ENCODE measurements around the gene NHLH1.

Gene NHLH1

DNA sequence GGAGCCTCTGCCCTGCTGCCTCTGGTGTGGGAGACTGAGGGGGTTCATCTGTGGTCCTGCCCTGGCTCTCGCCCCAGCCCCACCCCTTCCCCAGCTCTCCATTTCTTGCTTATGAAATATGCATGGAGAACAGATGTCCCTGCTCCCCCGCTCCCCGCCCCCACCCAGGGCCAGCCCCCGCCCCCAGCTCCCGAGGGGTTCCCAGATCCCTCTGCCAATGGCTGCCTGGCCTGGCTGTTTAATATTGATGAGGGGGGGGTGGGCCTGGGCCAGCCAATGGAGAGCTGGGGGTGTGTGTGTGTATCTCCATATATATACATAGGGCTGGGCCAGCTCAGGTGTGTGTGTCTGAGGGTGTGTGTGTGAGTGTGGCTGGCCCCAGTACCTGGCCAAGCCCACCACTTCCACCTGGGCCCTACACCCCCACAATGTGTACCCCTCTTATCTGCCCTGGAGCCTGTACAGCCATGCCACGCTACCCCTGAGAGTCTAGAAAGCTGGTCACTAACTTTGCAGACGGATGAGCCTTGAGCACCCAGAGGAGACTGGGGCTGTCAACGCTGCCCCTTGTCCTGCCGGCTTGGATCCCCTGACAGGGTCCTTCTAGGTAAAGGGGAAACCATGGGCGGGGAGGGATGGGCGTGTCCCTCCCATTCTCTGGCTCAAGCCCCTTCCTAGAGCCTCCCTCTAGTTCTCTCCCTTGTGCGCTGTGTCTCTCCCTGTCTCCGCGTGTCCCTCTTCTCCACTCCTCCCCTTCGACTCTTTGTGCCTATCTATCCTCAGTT is at the start of gene NHLH1:
NHLH1 (plus strand) TSS at position 341 of the 785 bp plus-strand sequence. CDS start 3,661 bp downstream, outside the sequence.
- no peak for DNase-seq (ENCODE audit: low spot score)

- no peak for DNase-seq (ENCODE audit: low spot score)
These were observed 44.0 kb upstream of the NHLH1 start for GRCh38 chr1:160322831-160323230.

GRCh38 chr1:160325252-160325651 is 41.6 kb upstream of the NHLH1 start:
- no peak for DNase-seq (ENCODE audit: low spot score)

DNA sequence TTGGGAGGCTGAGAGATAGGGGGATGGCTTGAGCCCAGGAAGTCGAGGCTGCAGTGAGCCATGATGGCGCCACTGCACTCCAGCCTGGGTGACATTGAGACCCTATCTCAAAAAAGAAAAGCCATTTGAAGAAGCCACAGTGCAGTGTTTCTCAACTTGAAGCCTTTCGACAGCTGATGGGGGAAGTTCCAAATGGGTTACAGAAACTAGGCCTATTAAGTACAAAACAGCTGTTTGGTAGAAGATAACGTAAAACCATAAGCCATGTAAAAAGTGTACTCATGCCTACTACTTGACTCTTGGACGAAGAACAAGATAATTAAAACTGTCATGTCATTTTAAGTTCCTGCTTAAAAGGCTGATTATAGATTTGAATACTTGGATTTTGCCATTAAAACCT is 40.5 kb upstream of the NHLH1 start:
- DNase-seq (ENCODE audit: low spot score): no peak

GRCh38 chr1:160328184-160328583 is 38.7 kb upstream of the NHLH1 start:
- DNase-seq (ENCODE audit: low spot score): no peak

GRCh38 chr1:160330119-160330518 is 36.8 kb upstream of the NHLH1 start:
- no peak for DNase-seq (ENCODE audit: low spot score)

DNA sequence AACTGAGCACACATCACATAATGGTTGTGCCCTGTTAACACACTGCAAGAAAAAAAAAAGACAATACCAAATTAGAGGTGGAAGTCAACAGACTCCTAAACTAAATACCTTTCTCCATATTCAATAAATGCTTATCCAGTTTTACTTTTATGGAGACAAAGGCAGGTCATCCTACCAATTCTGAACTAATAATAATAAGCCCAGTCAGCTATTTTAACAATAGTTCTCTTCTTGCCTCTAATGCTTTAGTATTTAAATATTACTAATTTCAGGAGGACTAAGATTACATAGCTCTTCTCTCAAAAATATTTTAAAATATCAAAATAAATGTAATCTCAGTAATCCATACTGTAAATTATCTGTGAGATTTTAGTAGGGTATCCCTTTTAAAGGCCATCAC is 34.4 kb upstream of the NHLH1 start:
- no peak for DNase-seq (ENCODE audit: low spot score)

DNA sequence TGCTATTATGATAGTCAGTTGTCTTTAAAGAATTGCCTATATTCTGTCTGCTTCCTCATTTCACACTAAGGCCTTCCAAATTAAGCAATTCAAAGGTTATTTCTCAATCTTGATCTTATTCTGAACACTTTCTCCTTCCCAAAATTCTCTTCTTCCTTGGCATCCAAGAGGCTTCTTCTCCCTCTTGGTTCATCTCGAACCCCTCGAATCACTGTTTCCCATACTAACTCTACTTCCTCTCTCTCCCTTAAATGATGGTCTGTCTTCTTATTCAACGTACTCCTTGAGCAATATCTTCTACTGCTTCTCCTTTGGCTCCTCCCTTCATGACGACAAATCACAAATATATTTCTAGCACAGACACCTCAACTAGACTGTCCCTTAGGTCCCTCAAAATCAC is 28.3 kb upstream of the NHLH1 start:
- no peak for DNase-seq (ENCODE audit: low spot score)

DNA sequence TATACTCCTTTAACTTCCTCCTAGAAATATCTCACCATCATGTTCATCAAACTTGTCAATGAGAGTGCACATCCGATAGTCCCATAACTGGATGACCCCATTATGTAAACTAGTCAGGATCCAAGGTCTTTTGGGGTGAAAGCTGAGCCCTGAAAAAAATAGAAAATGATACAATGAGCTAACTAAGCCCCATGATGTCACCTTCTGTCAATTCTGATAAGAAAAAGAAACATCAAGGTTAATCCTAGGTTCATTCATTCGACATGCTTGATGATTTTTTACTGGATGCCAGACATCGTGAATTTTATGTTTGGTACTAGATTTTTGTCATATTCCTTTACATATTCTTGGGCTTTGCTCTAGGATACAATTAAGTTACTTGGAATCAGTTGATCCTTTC is 26.7 kb upstream of the NHLH1 start:
- DNase-seq (ENCODE audit: low spot score): no peak

- no peak for DNase-seq (ENCODE audit: low spot score)
These were observed 26.0 kb upstream of the NHLH1 start for GRCh38 chr1:160340866-160341265.

- peak; percentile 10 for DNase-seq (ENCODE audit: low spot score)
These were observed 24.3 kb upstream of the NHLH1 start for GRCh38 chr1:160342526-160342925.

DNA sequence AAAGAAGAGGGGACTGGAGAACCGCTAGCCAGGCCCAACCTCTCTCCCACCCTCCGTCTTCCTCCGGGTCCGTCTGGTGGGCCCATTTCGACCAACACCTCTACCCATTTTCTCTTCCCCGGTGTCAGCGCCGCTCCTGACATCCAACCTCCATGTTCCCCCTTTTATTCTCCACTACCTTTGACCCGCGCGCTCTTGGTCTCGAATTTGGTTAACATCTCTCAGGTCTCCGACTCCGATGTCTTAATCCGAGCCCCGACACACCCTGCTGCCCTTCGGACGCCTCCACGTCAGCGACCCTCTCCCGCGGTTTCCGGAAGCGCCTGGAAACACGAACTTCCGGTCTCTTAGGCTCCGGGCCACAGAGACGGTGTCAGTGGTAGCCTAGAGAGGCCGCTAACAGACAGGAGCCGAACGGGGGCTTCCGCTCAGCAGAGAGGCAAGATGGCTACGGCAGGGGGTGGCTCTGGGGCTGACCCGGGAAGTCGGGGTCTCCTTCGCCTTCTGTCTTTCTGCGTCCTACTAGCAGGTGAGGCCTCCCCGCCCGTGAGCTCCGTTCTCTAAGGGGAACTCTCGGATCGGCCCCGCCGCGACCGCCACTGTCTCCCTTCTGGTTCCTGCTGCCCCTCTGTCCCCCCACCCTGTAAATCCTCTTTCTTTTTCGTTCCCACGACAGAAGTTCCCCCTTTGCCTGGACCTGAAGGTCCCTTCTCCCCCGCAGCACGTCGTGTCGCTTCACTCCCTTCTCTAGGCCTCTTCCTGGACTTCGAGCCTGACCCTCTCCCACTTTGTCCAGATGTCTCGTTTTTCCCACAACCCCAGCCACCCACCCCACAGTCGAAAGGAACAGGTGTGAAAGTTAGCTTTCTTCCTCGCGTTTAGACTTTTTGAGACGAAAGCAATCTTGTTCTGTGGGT is 23.7 kb upstream of the NHLH1 start, which contains the start of the genes COPA and NCSTN:
COPA (minus strand) TSS at position 298 of the 917 bp plus-strand sequence; CDS start at position 218, 80 bp downstream.
NCSTN (plus strand) TSS at position 431 of the 917 bp plus-strand sequence; CDS start at position 445, 14 bp downstream.
- peak; percentile 92 for DNase-seq (ENCODE audit: low spot score)

DNA sequence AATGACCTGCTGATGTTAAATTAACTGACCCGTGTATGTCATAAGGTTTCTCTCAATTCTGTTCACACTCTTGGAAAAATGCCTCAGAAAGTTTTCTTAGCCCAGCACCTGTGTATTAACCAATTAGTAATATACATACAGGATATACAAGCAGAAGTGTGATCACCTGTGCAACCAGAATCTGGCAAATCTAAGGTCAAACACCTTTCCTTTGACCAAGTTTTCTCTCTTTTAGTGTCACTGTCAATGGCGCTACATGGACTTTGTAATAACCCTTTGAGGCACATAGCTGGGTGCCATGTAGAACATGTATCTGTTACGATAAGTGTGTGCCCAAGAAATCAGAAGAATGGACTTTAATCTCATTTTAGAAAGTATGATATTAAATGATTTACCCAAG is 22.6 kb upstream of the NHLH1 start:
- DNase-seq (ENCODE audit: low spot score): no peak

GRCh38 chr1:160344936-160345335 is 21.9 kb upstream of the NHLH1 start:
- DNase-seq (ENCODE audit: low spot score): no peak

- no peak for DNase-seq (ENCODE audit: low spot score)
These were observed 20.4 kb upstream of the NHLH1 start for GRCh38 chr1:160346463-160346862.

- DNase-seq (ENCODE audit: low spot score): no peak
These were observed 19.9 kb upstream of the NHLH1 start for GRCh38 chr1:160346958-160347357.

DNA sequence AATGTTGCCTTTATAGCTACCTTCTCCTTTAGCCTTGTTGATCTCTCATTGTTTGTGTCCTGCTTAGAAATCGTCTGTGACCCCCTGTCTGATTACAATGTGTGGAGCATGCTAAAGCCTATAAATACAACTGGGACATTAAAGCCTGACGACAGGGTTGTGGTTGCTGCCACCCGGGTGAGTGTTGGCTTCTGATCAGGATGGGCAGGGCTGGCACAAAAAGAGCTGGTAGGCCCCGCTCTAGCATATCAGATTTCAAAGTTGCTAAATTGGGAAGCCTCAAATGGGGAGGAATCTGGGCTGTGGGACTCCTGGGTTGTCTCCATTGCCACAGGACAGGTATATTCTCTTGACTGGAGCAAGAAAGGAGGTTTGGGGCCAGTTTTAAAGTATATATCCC is 15.2 kb upstream of the NHLH1 start:
- DNase-seq (ENCODE audit: low spot score): no peak

DNA sequence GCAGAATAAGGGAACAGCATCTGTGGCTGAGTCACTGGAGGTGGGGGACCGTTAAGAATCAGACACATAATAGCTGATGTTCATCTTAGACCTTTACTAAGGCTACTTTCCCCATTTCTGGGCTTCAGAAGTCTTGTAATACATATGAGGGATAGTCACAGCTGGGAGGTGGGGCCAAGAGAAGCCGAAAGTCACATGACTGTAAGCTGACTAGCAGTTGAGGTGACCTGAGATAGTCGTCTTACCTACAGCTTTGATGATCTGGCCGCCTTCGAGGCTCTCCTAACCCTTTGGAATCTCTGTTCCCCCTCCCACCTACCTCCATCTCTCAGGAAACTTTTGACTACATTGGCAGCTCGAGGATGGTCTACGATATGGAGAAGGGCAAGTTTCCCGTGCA is 14.3 kb upstream of the NHLH1 start:
- no peak for DNase-seq (ENCODE audit: low spot score)

GRCh38 chr1:160353223-160353622 is 13.6 kb upstream of the NHLH1 start:
- no peak for DNase-seq (ENCODE audit: low spot score)

- DNase-seq (ENCODE audit: low spot score): peak; percentile 13
These were observed 12.4 kb upstream of the NHLH1 start for GRCh38 chr1:160354388-160354985.

GRCh38 chr1:160357286-160358002 is 9.4 kb upstream of the NHLH1 start:
- no peak for DNase-seq (ENCODE audit: low spot score)

DNA sequence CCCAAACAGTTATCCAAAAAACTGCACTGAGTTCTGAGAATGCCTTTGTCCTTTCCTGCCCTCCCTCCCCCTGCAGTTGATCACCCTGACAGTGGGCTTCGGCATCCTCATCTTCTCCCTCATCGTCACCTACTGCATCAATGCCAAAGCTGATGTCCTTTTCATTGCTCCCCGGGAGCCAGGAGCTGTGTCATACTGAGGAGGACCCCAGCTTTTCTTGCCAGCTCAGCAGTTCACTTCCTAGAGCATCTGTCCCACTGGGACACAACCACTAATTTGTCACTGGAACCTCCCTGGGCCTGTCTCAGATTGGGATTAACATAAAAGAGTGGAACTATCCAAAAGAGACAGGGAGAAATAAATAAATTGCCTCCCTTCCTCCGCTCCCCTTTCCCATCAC is 8.8 kb upstream of the NHLH1 start:
- no peak for DNase-seq (ENCODE audit: low spot score)
